GM21360 (cell line): Measurements from ENCODE around the gene TMEM242.

Source experiments
- ATAC-seq: cut with Tn5 transposase; IDR thresholded peaks from one replicate; pipeline ENCODE4 v1.9.1; 2021; ENCODE audit warnings: mild to moderate bottlenecking, moderate library complexity; ENCODE audit not compliant: unreplicated experiment

Gene TMEM242

DNA sequence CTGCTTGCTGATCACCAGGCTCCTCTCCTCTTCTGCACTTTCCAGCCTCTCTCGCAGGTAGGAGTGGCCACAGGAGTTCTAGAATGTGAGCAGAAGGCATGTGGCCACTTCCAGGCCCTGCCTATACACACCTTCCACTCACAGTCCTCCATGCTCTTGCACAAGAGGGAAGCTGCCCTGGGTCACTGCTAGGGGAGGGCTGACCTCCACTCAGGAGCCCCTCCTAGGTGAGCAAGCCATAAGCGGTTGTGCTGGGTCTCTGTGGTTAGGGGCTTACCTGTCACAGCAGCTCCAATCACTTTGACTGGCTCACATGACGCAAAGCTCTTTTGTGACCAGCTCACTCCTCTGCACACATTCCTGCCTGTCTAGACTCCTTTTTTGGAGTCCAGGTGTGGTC lies 68.2 kb downstream of the TMEM242 start:
- ATAC-seq, result no peak

GRCh38 chr6:157254538-157254937 lies 68.8 kb downstream of the TMEM242 start:
- no peak for ATAC-seq

- no peak for ATAC-seq
Measured at GRCh38 chr6:157253699-157254098, 69.6 kb downstream of the TMEM242 start.

DNA sequence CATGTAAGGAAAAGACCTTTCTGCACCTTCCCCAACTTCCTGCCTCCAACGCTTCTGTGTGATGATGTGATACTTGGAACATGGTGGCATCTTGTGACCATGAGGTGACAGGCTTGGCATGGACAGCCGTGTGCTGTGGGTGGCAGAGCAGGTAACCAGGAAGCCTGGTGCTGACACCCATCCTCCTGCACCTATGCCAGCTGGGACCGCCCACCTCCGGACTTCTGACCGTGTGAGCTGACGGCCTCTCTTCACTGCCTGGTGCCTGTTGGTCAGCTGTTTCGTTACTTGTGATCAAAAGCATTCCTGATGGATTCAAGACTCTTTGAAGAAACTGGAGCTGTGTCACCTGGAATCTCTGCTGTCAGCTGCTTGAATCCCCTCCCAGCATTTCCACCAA lies 70.3 kb downstream of the TMEM242 start:
- no peak for ATAC-seq

GRCh38 chr6:157251586-157252247 lies 71.6 kb downstream of the TMEM242 start:
- ATAC-seq, result no peak

- ATAC-seq, result no peak
Measured at GRCh38 chr6:157249826-157250225, 73.5 kb downstream of the TMEM242 start.

GRCh38 chr6:157248264-157248663 lies 75.1 kb downstream of the TMEM242 start:
- no peak for ATAC-seq

DNA sequence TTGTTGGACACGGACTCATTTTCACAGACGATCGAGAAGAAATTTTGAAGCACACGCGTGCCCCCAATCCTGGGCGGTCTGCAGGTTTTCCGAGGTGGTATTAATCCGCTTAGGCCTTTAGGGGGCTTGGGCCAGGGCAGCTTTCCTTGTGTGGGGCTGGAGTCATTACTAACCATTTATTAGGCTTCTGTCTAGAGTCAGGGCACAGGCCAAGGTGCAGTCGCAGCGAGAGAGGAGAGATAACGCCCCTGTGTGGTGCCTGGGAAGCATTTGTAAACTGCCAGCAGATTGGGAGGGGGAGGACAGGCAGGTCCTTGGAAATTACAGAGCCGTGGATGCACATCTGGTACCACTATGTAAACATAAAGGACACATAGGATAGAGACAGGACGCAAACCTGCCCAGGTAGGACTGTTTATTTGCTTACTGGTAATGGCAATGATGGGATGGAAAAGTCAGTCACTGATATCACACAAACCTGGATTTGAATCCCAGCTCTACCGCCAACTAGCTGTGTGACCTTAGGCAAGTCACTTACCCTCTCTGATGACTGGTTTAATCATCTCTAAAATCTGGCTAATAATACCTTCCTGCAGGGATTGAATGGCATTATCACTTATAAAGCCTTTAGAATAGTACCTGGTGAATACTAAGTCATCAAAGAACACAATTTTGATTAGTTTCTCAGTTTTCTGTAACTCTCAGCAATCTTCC lies 76.4 kb downstream of the TMEM242 start:
- no peak for ATAC-seq

DNA sequence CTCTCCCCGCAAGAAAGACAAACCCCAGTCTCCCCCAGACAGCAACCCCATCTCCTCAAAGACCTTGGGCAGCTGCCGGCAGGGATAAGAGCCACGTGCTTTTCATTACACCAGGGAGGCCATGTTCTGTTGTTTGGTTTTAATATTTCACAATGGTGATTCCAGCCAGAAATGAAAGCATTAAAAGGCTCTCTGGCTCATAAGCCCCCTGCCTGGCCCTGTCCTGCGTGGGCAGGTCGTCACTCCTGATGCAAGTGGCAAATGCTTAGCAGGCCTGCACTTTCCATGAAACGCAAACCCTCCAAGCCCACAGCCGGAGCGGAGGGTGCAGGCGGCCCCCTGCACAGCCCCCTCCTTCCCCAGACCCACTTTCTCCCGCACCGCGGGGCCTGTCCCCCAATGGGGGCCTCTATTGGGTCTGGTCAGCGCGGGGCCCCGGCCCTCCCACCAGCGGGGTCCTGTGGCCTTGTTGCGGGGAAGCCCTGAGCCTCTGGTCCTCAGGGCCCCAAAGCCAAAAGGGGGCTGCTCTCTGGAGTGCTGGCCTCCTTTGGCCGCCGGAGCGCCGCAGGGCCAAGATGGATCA lies 77.2 kb downstream of the TMEM242 start:
- no peak for ATAC-seq

DNA sequence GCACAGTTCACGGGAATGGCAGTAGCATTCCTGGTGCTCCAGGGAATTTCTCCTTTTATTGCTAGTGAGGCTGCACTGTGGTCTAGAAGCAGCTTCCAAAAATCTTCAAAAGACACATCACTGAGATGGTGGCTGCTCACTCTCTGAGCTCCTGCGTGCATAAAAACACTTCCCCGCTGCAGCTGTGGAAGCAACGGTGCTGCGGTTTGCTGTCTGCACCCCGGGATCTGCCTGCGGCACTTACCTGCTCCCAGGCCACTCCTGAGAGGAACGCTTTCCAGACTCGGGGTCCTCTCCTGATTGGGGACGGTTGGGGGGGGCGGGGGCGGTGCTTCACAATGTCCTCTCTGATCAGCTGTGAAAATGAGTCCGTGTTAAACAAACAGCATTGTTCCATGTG lies 77.9 kb downstream of the TMEM242 start:
- no peak for ATAC-seq

DNA sequence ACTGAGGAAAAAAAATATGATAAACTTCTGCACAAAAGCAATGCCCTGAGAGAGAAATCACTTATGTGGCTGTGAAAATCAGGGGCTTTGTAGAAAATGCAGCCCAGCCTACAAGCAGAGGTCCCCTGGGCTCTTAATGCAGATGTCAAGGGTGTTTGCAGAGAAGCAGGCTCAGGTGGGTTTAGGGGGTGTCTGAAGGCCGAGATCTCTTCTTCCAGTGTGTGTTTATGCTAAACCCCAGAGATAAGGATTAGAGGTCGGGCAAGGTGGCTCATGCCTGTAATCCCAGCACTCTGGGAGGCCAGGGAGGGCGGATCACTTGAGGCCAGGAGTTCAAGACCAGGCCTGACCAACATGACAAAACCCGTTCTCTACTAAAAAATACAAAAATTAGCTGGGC lies 78.5 kb downstream of the TMEM242 start:
- ATAC-seq, result no peak

GRCh38 chr6:157244175-157244574 lies 79.1 kb downstream of the TMEM242 start:
- ATAC-seq, result no peak

DNA sequence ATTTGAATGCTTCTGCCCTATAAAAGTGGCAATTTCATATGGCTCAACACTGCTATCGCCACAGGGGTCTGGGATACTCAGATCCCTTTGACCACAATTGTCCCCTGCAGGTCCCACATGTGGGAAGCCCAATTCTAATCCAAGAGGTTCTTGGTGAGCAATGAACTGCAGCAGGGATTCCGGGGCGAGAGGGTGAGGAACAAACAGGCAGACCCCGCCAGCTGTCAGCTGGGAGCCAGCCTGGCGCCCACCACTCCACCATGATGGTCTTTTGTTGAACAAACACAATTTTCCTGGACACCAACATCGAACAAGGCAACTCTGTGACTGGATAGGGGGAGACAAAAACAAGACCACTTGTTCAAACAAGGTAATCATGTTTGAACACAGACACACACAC lies 80.5 kb downstream of the TMEM242 start:
- no peak for ATAC-seq

DNA sequence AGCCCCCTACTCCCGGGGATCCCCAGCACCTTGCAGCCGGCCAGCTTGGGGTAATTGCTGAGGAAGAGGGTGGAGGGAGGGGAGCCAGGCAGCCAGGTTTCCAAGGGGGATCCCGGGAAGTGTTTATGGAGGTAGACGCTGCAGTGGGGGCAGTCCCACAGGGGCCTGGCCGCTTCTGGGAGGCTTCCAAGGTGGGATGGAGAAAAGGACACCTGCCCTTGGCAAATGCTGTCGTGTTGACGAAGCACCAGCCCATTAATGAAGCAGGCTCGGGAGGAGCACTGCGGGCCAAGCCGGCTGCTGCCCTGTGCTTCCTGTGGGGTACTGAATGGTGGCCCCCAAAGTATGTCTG lies 82.4 kb downstream of the TMEM242 start:
- no peak for ATAC-seq

- ATAC-seq, result no peak
Measured at GRCh38 chr6:157240059-157240959, 83.0 kb downstream of the TMEM242 start.

GRCh38 chr6:157239671-157240058 lies 83.7 kb downstream of the TMEM242 start:
- ATAC-seq, result no peak
